IMR-90 (cell line): ENCODE data around the gene PTPN13. TPM values are rescaled to one million over a fixed set of nuclear protein-coding genes. Genes with fewer than 3 reads are reported as not detected.

ENCODE experiments used
- ATAC-seq: fragments of 200-7000 bp; cut with Tn5 transposase; 2 replicates; pipeline ENCODE4 v1.9.1; 2020; ENCODE audit warnings: low read depth, mild to moderate bottlenecking, moderate library complexity
- BruUV-seq: library from RNA; stranded (reverse); fragments of 400-500 nt; replicated peaks from 2 replicates; lab custom pipeline; 2021; lab: Mats Ljungman, UMichigan
- CTCF ChIA-PET: fragments of 300-600 bp; formaldehyde crosslinking; extraction: SDS; loops from one replicate; lab custom pipeline; 2021; ENCODE audit warnings: antibody characterized with exemption; lab: Yijun Ruan, JAX
- POLR2A ChIA-PET: fragments of 300-600 bp; sonication (Branson Sonifier 250); formaldehyde crosslinking; loops from one replicate; lab custom pipeline; 2022; ENCODE audit warnings: antibody characterized with exemption; ENCODE audit not compliant: unreplicated experiment; lab: Charles Lee
- DNase-seq: peaks from one replicate; pipeline ENCODE4 v3.0.0; 2013
- H2AFZ ChIP-seq: replicated peaks from 2 replicates; pipeline ENCODE3; 2013; ENCODE audit warnings: low read length, mild to moderate bottlenecking; ENCODE audit not compliant: poor library complexity
- H2AK5ac ChIP-seq: 2 replicates; pipeline ENCODE4 v1.6.1; 2013; ENCODE audit warnings: low read depth, low read length, inconsistent platforms
- H2AK9ac ChIP-seq: replicated peaks from 2 replicates; pipeline ENCODE3; 2013; ENCODE audit warnings: mild to moderate bottlenecking, low read depth, low read length, moderate library complexity; ENCODE audit not compliant: poor library complexity
- H2BK120ac ChIP-seq: 2 replicates; pipeline ENCODE4 v1.6.1; 2013; ENCODE audit warnings: low read depth, low read length, inconsistent platforms
- H2BK15ac ChIP-seq: 3 replicates; pipeline ENCODE4 v1.6.1; 2013; ENCODE audit warnings: low read depth, low read length, inconsistent platforms
- H2BK20ac ChIP-seq: 2 replicates; pipeline ENCODE4 v1.6.1; 2013; ENCODE audit warnings: low read depth, mild to moderate bottlenecking, inconsistent platforms, low read length, moderate library complexity
- H2BK5ac ChIP-seq: 2 replicates; pipeline ENCODE4 v1.6.1; 2013; ENCODE audit warnings: mild to moderate bottlenecking, low read depth, low read length, inconsistent platforms; ENCODE audit not compliant: poor library complexity, severe bottlenecking
- H3K14ac ChIP-seq: replicated peaks from 2 replicates; pipeline ENCODE4 v1.6.1; 2013; ENCODE audit warnings: low read depth, low read length, inconsistent platforms
- H3K18ac ChIP-seq: 2 replicates; pipeline ENCODE4 v1.6.1; 2013; ENCODE audit warnings: low read depth, low read length, control low read depth
- H3K23ac ChIP-seq: 2 replicates; pipeline ENCODE4 v1.6.1; 2013; ENCODE audit warnings: low read depth, low read length, inconsistent platforms
- H3K27ac ChIP-seq: 2 replicates; pipeline ENCODE4 v1.5.1; 2013; ENCODE audit warnings: mild to moderate bottlenecking, control low read depth, low read length; ENCODE audit not compliant: insufficient read depth
- H3K27me3 ChIP-seq: 2 replicates; pipeline ENCODE4 v1.6.1; 2013; ENCODE audit warnings: low read length; ENCODE audit not compliant: control insufficient read depth, insufficient read depth
- H3K36me3 ChIP-seq: 2 replicates; pipeline ENCODE4 v1.6.1; 2013; ENCODE audit warnings: low read length, mixed read lengths; ENCODE audit not compliant: control insufficient read depth, insufficient read depth
- H3K4ac ChIP-seq: 2 replicates; pipeline ENCODE4 v1.6.1; 2013; ENCODE audit warnings: low read depth, low read length, inconsistent platforms
- H3K4me1 ChIP-seq: 2 replicates; pipeline ENCODE4 v1.6.1; 2013; ENCODE audit warnings: low read length, mixed read lengths; ENCODE audit not compliant: control insufficient read depth, insufficient read depth
- H3K4me2 ChIP-seq: 2 replicates; pipeline ENCODE4 v1.6.1; 2013; ENCODE audit warnings: low read depth, mild to moderate bottlenecking, control low read depth, low read length, moderate library complexity
- H3K4me3 ChIP-seq: 2 replicates; pipeline ENCODE4 v1.5.1; 2013; ENCODE audit warnings: low read depth, mild to moderate bottlenecking, control low read depth, low read length, moderate library complexity; ENCODE audit not compliant: insufficient read depth
- H3K56ac ChIP-seq: 2 replicates; pipeline ENCODE4 v1.6.1; 2013; ENCODE audit warnings: low read length, inconsistent platforms; ENCODE audit not compliant: insufficient read depth; ENCODE audit errors: extremely low read depth
- H3K79me1 ChIP-seq, 2 experiments: 2 replicates each; pipeline ENCODE4 v1.6.1; 2013; ENCODE audit warnings: low read length in 2 of 2, inconsistent platforms in 1 of 2, low read depth in 1 of 2
- H3K9ac ChIP-seq: 2 replicates; pipeline ENCODE4 v1.6.1; 2013; ENCODE audit warnings: low read depth, low read length, control low read depth
- H3K9me1 ChIP-seq: 2 replicates; pipeline ENCODE4 v1.6.1; 2013; ENCODE audit warnings: low read length, inconsistent platforms; ENCODE audit not compliant: insufficient read depth
- H3K9me3 ChIP-seq: 2 replicates; pipeline ENCODE4 v1.6.1; 2013; ENCODE audit warnings: low read length; ENCODE audit not compliant: control insufficient read depth, insufficient read depth
- H4K20me1 ChIP-seq: 2 replicates; pipeline ENCODE4 v1.6.1; 2013; ENCODE audit warnings: low read length, inconsistent platforms; ENCODE audit not compliant: insufficient read depth
- H4K5ac ChIP-seq: 2 replicates; pipeline ENCODE4 v1.6.1; 2013; ENCODE audit warnings: mild to moderate bottlenecking, low read depth, low read length, control low read depth
- H4K8ac ChIP-seq, 2 experiments: 2 replicates each; pipeline ENCODE4 v1.6.1; 2013; ENCODE audit warnings: low read depth in 2 of 2, low read length in 2 of 2, control low read depth in 1 of 2, inconsistent platforms in 1 of 2
- H4K91ac ChIP-seq: 2 replicates; pipeline ENCODE4 v1.6.1; 2013; ENCODE audit warnings: low read depth, low read length, inconsistent platforms; ENCODE audit not compliant: insufficient read depth
- BHLHE40 ChIP-seq: fragments of 150-350 bp; IDR thresholded peaks from 2 replicates; pipeline ENCODE4 v1.6.1; 2016; ENCODE audit warnings: mild to moderate bottlenecking, low read depth, low read length
- CHD1 ChIP-seq: IDR thresholded peaks from 2 replicates; pipeline ENCODE4 v1.6.1; 2012; ENCODE audit warnings: low read depth, low read length, improper control_type of control experiment
- NFE2L2 ChIP-seq: fragments of 150-350 bp; IDR thresholded peaks from 2 replicates; pipeline ENCODE4 v1.6.1; 2016; ENCODE audit warnings: low read depth, mild to moderate bottlenecking, low read length
- RFX5 ChIP-seq: IDR thresholded peaks from 2 replicates; pipeline ENCODE4 v1.8.0; 2012; ENCODE audit warnings: low read depth, mild to moderate bottlenecking, low read length, moderate library complexity
- WGBS, 2 experiments: methylation state at CpG; one replicate each; pipeline versions ENCODE4 v1.1.5 to v1.1.7; 2013; ENCODE audit warnings: missing lambda C conversion rate in 2 of 2; ENCODE audit not compliant: insufficient read length in 1 of 2; ENCODE audit errors: extremely low coverage in 2 of 2; 5-methylcytosine and 5-hydroxymethylcytosine counted together
- dilution Hi-C: fragments of 300-500 bp; cut with HindIII; formaldehyde crosslinking; loops from one replicate; pipeline ENCODE4 v1.14.3; 2018; ENCODE audit warnings: low sequenced_read_pairs; ENCODE audit not compliant: unreplicated experiment
- in situ Hi-C: fragments of 300-500 bp; cut with MboI; formaldehyde crosslinking; loops from 3 replicates; pipeline ENCODE4 v1.14.3; 2019; ENCODE audit warnings: low sequenced_read_pairs, inconsistent platforms, mixed read lengths
- intact Hi-C: fragments of 100-400 bp; cut with micrococcal nuclease; formaldehyde crosslinking; loops from 2 replicates; pipeline ENCODE4 v1.10.0; 2022
- polyA plus RNA-seq, 3 experiments: library from polyadenylated mRNA; depleted of rRNA; stranded (reverse); fragments of >200 nt; gene quantifications; 2 replicates each; pipeline ENCODE4 v1.2.3, GENCODE V29; 2012; ENCODE audit warnings: low replicate concordance in 1 of 3
- total RNA-seq: library from RNA; depleted of rRNA; stranded (reverse); fragments of >200 nt; gene quantifications from 2 replicates; pipeline ENCODE4 v1.2.3, GENCODE V29; 2012
- TF ChIP-seq, protein P1 (sequence below): fragments of 150-350 bp; IDR thresholded peaks from 2 replicates; pipeline ENCODE4 v1.6.1; 2017; ENCODE audit warnings: mild to moderate bottlenecking, antibody characterized with exemption, low read length, low read depth

PTPN13 gene
- total and polyA plus RNA-seq, 2 of the 4 experiments (the other 2 are of a cell fraction), result 7.7 to 29.0 TPM

DNA sequence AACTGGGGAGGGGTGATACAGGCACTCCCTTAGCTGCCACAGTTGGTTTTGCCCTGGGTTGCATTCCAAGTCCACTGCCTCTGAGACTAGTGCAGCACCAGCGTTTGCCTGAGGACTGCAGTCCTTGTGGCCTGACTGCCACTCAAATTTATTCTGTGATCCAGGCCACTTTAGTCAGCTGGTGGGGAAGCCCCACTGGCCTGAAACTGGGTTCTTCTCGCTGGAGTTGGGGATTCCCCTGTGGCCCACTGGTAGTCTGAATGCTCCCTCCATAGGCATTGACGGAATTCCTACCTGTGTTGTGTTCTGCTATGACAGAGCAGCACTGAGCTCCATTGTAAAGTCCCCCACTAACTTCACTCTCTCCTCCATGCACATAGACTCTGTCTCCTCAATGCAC is 63.8 kb downstream of the PTPN13 start:
- Histone ChIP-seq H4K5ac (no peak overlapping the region), H3K9ac (no peak overlapping the region), H3K4ac (no peak overlapping the region), H4K20me1 (no peaks in the 10 kb centered on the region; the same call in 1 of the 2 replicates), H3K4me1 (no peaks in the 10 kb centered on the region), H3K4me2 (no peak overlapping the region), H2BK20ac (no peak overlapping the region), H2AK9ac (no peak overlapping the region), H2BK15ac (no peak overlapping the region), H3K18ac (no peak overlapping the region), H3K14ac (no peak overlapping the region), H3K36me3 (no peaks in the 10 kb centered on the region), H2AK5ac (no peak overlapping the region), H3K79me1 (peaks cover 0 to 11% of the 10 kb centered on the region in 2 experiments; a peak in 1 of 4 replicates), H4K8ac (no peak overlapping the region), H4K91ac (no peak overlapping the region), H3K27me3 (no peaks in the 10 kb centered on the region), H2BK5ac (no peak overlapping the region), H3K27ac (no peak overlapping the region), H2BK120ac (no peak overlapping the region), H3K9me1 (no peaks in the 10 kb centered on the region), H3K9me3 (no peaks in the 10 kb centered on the region), H3K23ac (no peak overlapping the region), H2AFZ (no peak overlapping the region), H3K4me3 (no peak overlapping the region), H3K56ac (no peak overlapping the region)
- dilution Hi-C loops (no loop called here), intact Hi-C loops (no loop called here), in situ Hi-C loops (no loop called here)
- ChIA-PET POLR2A (no interaction called here), CTCF (no interaction called here)
- BruUV-seq, result no TSS peak
- 100% methylated on average over 1 of the region's 3 CpGs; no CpG with 5 or more reads in 1 of the 2 experiments for WGBS, 2 experiments
- ATAC-seq (no peak), DNase-seq (no peak)
- TF ChIP-seq CHD1 (no peak), BHLHE40 (no peak), NFE2L2 (no peak), RFX5 (no peak)
- TF ChIP-seq, protein P1, sequence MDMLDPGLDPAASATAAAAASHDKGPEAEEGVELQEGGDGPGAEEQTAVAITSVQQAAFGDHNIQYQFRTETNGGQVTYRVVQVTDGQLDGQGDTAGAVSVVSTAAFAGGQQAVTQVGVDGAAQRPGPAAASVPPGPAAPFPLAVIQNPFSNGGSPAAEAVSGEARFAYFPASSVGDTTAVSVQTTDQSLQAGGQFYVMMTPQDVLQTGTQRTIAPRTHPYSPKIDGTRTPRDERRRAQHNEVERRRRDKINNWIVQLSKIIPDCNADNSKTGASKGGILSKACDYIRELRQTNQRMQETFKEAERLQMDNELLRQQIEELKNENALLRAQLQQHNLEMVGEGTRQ, result no peak
